Superior temporal gyrus (tissue), 1 donor: ENCODE data around the gene MINAR1.
"Not testable (repeated sequence)": the region's sequence is repeated elsewhere in the genome, so short reads cannot be mapped to it uniquely, and the experiment has no call there.

Source experiments
- DNase-seq: peaks from one replicate; pipeline ENCODE4 v3.0.0-alpha.2; 2016; ENCODE audit errors: extremely low spot score

The MINAR1 gene, protein sequence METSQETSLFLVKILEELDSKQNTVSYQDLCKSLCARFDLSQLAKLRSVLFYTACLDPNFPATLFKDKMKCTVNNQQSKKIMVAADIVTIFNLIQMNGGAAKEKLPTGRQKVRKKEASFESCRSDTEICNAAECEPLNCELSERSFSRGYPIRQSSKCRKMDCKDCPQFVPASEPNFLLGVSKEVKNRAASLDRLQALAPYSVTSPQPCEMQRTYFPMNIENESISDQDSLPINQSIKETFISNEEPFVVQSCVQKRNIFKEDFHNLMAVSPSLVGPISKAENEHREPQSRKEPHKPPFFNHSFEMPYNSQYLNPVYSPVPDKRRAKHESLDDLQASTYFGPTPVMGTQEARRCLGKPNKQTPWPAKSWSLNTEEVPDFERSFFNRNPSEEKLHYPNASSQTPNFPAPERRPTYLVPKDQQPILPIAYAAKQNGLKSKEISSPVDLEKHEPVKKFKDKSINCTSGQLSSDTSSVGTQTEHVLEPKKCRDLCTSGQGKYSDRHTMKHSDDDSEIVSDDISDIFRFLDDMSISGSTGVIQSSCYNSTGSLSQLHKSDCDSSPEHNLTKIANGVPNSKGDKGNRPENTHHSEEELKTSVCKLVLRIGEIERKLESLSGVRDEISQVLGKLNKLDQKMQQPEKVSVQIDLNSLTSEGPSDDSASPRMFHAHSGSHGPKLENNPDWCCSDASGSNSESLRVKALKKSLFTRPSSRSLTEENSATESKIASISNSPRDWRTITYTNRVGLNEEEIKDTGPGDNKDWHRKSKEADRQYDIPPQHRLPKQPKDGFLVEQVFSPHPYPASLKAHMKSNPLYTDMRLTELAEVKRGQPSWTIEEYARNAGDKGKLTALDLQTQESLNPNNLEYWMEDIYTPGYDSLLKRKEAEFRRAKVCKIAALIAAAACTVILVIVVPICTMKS

DNA sequence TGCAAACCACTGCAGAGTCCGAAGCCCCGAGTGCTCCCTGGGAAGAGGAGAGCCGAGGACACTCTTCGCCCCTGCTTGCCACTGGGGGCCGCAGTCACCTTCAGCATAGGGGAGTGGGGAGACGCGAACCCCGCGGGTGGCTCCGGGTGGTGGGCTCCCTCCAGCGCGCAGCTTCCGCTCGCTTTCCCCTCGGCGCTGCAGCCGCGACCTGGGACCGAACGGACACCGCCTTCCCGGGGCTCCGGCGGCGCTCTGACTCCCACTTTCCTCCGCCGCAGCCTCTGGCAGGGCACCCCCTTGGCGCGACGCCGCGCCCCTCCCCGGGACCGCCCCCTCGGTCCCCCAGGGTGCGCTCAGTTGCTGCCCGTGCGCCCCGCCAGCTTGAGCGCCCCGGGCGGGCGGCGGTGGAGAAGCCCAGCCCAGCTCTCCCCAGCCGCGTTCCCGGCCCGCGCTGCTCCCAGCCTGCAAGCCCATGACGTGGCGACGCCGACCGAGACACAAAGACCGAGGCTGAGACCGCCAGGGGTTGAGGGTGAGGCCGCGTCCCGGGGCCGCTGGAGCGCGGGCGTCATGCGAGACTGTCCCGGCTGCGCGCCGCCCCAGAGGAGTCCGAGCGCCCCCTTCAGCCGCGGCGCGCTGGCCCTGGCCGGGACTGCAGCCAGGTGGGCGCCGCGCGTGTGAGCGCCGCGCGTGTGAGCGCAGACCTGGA lies at the start of gene MINAR1:
TSS of gene MINAR1 (plus strand) at position 701 of the 709 bp plus-strand sequence. CDS start 23,812 bp downstream, outside the sequence.
- DNase-seq: no peak

DNA sequence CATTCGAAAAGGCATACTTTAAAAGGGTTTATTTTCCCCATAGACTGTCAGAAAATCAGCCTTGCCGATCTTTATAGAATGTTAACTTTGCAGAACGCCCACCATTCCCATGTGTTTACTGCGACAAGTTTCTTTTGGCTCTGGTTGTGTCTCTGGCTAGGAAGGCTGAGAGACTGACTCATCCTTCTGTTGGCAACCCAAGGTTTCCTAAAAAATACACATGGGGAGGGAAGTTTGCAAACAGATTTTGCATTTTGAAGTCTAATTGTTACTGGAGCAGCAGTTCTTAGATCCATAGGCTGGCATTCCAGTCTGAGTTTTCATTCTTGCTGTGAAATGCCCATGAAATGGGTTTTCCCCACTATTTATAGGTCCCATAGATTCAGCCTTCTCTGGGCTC lies 37.9 kb upstream of the MINAR1 start:
- DNase-seq: peak; percentile 68

DNA sequence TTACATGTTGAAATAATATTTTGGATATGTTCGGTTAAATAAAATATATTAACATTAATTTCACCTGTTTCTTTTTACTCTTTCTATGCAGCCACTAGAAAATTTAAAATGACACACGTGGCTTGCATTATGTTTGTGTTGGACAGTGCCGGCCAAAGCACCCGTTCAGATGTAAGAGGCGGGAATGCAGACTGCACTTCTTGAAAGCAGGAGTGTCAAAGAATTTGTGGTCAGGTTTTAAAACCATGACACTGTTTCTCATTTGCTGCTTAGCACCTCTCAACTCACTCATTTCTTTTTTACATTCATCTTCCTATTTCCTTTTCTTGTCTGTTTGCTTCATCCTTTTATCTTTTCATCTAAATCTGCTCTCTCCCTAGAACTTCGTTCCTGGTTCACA lies 35.3 kb upstream of the MINAR1 start:
- DNase-seq: no peak

DNA sequence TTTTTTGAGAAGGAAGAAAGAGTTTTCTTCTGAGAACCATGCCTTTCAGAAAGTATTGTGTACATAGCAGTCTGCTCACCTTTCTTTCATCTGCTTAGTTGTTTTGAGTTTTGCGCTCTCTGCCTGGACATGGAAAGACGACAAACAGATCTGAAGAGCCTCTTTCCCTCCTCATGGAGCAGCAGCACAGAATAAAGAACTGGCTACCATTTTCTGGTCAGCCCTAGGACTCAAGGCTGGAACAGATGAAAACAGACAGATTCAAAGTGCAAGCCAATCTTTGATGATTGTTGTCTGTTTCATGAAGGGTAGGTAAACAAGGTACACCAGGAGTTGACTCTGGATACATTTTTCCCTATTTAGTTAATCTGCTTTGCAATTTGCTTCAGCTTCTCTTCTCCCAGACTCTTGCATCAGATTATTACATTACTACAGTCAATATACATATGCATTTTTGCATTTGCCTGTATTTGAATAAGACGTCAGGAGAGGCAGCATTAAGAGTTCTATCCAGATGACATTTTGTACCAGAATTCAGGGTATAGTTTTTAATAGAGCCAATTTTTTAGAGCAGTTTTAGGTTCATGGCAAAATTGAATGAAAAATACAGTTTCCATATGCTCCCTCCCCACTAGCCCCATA lies 34.7 kb upstream of the MINAR1 start:
- no peak for DNase-seq

DNA sequence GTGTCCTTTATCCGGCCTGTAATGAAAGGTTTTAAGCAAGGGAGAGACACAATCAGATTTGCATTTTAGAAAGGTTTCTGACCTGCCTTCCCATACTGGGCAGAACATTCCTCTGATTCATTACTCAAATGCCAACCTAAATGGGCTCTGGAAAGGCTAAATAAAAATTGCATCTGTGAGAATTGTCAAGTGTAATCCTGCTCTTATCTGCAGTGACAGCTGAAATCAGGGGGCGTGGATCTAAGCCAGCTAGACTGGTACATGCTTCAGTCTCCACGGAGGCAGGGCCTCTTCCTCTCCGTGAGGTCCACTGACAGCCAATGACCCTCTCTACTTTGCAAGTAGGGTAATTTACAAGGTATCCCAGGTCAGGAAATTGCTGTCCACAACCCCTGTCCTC lies 32.5 kb upstream of the MINAR1 start:
- DNase-seq: no peak

DNA sequence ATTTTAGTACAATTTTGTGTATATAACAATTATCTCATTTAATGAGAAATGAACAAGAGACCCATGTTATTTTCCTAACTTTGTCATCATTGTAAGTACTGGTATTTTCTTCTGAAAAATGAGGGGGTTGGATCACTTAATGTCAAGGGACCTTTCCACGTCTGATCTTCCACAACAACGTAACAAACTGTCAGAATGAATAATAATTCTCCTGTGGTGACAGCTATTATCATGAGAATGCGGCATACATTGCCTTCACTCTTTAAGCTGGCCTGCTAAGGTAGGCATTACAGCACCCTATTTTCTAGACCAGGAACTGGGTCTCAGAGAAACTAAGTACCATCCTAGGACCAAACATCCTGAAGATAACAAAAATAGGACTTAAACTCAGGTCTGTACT lies 31.5 kb upstream of the MINAR1 start:
- DNase-seq: no peak

DNA sequence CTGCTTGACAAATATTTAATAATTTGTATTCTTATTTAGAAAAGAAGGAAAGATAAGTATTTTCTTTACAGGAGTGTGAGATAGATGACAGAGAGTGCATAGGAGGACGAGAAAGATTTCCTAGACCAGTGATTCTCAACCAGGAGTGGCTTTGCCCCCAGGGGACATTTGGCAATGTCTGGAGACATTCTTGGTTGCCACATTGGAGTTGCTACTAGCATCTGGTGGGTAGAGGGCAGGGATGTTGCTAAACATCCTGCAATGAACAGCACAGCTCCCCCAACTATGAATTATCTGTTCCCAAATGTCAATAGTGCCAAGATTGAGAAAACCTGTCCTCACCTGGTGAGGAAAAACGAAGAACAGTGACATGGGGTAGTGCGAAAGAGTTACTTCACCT lies 30.8 kb upstream of the MINAR1 start:
- DNase-seq: no peak

DNA sequence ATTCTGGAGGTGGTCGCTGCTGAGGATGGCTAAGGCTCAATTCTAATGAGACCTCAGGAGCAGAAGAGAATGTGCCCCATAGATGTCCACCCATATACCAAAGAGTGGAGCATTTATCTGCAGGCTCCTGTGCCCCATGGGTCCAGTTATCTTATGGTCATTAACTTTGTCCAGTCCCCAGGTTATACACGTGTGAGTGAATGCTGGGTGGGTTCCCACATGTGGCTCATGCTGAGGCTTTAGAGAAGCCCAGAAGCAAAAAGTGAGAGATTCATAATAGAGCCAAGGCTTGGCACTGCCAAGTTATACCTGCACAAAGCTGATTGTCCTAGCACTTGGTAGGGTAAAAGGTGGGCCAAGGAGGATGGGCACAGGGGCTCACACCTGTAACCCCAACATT lies 30.0 kb upstream of the MINAR1 start:
- DNase-seq: no peak

DNA sequence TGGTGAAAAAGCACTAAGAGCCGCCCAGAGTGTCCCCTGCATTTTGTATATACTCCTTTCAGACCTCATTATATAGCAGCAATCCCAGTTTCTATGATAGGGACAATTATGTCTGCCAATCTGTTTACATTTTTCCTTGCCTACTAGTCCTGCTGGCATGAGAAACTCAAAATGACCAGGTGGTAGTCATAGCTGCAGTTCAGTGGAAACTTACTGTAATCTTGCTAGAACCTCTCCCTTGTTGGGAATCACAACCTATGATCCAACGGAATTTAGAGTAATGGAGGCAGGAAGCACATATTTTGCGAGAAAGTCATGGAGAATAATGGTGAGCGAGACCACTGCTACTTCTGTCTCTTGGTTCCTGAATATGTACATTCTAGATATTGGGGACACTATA lies 28.6 kb upstream of the MINAR1 start:
- DNase-seq: no peak

DNA sequence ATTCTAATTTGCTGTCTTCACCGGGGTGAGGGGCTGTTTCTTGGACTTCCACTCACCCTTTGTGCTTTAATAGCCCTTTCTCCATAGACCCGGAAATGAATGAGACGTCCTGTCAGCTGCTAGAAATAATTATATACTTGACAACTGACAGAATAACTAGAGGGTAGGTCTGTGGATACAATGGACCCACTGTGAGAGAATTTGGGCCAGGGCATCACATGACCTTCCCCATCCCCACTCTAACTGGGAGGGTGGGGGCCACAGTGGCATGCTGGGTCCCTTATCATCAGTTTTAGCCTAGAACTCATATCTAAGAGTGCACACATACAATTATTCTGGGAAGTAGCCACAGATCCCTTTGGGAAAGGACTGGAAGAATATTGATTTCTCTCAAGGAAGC lies 25.9 kb upstream of the MINAR1 start:
- no peak for DNase-seq

DNA sequence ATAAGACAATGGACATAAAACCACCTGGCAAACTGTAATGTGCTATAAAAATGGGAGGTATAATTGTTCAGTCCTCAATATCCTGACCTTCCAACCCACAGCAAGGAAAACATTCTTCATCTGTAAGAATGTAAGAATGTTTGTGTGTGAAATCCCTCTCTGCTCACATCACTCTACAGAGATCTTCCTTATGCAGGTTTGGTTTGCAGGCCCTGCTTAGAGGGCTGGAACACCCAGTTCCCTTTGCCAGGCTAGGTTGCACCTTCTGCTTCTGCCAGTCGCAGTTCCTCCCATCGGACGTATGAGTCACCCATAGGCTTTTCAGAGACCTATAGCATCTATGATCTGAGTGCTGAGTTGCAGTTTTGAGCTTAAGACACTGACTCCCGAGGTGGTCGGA lies 24.1 kb upstream of the MINAR1 start:
- DNase-seq: no peak

DNA sequence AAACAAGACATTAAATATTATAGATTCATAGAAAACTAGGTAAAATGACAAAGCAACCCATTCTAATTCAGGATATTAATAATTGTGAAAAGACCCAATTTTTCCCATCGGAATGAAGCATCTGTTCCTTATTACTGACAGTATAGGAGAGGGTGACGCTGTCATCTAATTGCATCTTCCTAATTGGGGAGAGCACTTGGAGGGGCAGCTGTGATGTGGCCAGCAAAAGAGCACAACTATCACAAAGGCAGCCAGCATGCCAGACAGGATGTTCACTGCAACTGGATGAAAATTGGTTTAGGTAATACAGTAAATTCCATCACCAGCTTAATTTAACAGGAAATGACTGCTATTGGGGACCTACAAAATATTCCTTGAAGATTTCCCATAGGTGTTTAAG lies 21.9 kb upstream of the MINAR1 start:
- DNase-seq: no peak

DNA sequence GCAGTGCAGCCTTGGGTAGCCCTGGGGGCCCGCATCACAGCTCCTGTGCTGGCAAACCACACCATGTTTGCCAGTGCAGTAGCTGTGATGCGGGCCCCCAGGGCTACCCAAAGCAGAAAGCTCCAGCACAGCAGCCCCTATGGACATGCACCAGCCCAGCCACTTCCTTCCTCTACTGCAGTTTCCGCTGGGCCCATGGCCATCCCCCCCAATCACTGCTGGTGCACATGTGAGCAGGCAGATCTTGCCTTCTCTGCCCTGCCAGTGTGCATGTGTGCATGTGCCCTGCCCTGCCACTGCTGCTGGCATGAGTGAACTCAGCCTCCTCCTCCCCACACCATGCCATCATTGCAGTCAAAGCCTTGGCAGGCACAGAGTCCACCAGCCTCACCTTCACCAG lies 20.1 kb upstream of the MINAR1 start:
- no peak for DNase-seq

DNA sequence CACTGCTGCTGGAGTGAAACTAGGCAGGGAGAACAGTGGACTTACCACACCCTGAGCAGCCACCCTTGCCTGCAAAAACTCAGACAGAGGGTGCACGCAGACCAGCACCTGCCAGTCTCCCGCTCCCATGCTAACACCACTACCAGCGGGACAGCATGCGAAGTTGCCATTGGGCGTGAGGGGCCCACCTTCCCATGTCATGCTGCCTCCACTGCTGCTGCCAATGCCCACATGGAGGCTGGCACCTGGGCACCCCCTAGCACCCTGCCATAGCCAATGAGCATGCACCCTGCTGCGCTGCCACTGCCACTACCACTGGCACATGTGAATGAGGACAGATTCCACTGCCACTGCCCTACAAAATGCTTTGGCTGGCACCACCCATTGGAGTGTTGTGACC lies 19.7 kb upstream of the MINAR1 start:
- DNase-seq: no peak

DNA sequence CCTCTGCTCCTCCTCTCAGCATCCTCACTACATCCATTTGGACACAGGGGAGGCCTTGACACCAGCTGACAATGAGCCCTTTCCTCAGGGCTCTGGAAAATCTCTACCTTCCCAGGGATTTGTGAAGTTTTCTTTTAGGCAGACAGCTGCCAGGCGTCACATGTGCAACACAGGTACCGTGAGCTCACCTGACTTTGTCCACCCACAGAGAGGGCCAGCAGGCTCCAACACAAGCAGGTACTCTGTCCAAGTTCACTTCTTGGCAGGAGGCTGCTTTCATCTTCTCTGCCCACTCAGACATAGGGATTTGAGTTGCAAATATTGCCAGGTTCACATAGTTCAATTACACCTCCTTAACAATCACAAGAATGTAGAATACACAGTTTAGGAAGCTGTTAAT lies 15.3 kb upstream of the MINAR1 start:
- no peak for DNase-seq

DNA sequence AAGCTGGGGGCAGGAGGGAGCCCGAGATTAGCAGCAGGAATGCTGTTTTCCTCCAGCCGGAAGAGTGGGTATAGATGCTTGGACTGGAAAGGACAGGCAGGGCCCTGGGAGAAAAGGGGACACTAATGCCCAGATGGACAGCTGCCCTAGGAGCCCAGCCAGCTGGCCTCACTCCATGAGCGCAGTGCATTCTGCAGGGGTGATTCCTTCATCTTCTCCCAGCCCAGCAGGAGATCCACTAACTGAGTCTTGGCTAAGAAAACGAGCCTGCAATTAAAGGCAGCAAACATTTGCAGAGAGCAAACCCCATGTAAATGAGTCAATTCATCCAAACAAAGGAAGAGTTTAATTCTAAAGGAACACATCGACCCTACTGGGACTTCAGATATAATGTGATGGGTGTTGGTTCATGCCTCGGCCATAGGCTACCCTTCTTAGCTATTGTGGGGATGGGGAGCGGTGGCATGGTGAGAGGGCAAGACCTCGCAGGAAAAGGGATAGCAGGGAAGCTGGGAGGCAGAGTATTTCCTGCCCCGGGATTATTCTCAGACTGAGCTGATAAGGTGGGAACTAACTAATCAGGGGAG lies 13.3 kb upstream of the MINAR1 start:
- peak; percentile 37 for DNase-seq

DNA sequence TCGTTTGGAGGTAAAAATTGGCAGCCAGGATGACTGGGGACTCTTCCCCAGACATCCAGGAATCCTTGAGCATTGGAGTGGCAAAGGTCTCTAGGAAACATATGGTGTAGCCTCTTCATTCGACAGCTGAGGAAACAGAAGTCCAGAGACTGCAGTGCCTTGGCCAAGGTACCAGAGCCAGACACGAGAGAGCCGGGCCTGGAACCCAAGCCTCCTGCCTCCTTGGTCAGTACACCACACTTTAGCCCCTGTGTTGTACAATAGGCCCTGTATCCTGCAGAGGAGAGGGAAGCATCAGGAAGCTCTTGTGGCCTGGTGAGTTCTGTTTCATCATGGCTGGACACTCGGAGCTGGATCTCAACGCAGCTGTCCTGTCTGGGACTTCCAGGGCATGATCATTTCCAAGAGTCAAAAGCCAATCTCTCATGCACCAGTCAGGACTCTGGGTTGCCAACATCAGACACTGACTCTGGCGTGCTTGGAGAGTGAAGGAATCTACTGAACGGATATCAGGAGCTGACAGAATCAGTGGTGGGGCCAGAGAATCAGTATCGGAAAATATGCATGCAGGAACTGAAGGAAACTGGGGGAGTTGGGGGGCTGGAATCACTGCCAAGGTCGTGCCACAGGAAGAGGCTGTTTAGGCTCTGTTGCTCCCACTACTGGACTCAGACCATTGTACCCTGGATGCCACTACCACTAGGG lies 6.4 kb upstream of the MINAR1 start:
- no peak for DNase-seq

DNA sequence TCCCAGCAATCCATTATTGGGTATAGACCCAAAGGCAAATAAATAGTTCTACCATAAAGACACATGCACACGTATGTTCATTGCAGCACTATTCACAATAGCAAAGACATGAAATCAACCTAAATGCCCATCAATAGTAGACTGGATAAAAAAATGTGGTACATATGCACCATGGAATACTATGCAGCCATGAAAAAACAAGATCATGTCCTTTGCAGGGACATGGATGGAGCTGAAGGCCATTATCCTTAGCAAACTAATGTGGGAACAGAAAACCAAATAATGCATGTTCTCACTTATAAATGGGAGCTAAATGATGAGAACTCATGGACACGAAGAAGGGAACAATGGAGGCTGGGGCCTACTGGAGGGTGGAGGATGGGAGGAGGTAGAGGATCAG lies 5.2 kb upstream of the MINAR1 start:
- not testable (repeated sequence) for DNase-seq

DNA sequence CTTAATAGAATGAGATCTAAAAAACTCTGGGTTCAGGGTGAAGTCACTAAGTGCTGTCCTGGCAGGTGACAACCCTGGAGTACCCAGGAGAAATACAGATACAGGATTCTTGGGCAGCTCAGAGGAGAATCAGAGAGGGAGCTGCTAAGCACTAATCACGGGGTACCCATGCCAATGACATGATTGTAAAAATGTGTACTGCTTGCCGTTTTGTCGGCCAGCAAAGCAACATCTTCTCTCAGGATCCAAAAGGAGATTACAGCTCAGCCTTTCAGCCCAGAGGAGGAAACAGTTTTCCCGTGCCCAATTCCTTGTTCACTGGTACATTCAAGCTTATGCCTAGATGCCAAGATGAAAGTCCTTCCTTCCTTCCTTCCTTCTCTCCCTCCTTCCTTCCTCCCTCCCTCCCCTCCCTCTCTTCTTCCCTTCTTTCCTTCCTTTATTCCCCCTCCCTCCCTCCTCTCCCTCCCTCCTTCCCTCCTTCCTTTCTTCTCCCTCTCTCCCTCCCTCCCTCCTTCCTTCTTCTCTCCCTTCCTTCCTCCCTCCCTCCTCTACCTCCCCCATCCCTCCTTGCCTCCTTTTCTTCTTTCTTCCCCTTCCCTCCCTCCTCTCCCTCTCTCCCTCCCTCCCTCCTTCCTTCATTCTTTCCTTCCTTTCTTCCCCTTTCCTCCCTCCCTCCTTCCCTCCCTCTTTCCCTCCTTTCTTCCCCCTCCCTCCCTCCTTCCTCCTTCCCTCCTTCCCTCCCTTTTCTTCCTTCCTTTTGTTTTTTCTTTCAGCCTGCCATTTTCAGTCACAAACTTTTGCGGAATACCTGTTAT lies 4.1 kb upstream of the MINAR1 start:
- DNase-seq: no peak
